ENCODE measurements around the gene ZBTB7B. TPM values are rescaled to one million over a fixed set of nuclear protein-coding genes. Genes with fewer than 3 reads are reported as not detected.

ZBTB7B gene
- total and polyA plus RNA-seq, 2 donors (not counting 1 experiment from before 2014, with no cell fraction given), result 55.7 to 67.3 TPM

GRCh38 chr1:155037851-155038441 is 35.3 kb downstream of the ZBTB7B start:
- ChIA-PET CTCF (interaction anchor here (0.9 to 1.0 kb wide), 3 partner anchors 10 to 478 kb away, joined by 3 to 5 read pairs (median 3); partner anchors contain the start of gene ADAM15), POLR2A (interaction anchor here (0.6 kb wide), 2 partner anchors 46 to 712 kb away, joined by 3 to 5 read pairs; no protein-coding TSS in a partner anchor)
- Histone ChIP-seq H4K20me1 (ENCODE audit: control insufficient read depth, insufficient read depth, low read length, poor library complexity, severe bottlenecking) (no peaks in the 10 kb centered on the region), H3K4me1 (ENCODE audit: control insufficient read depth in 2 of 2, insufficient read depth in 2 of 2, low read length in 2 of 2) (no peaks in the 10 kb centered on the region), H3K9ac (ENCODE audit: low read length) (no peak overlapping the region), H3K4me2 (replicated peaks; ENCODE audit: low read depth, low read length, poor library complexity, severe bottlenecking) (no peak overlapping the region), H3K4me3 (ENCODE audit: control extremely low read depth in 1 of 5, extremely low read depth in 1 of 5, insufficient read depth in 1 of 5, low read depth in 2 of 5, low read length in 4 of 5) (no peak overlapping the region), H3K79me2 (ENCODE audit: control insufficient read depth, insufficient read depth, low read length) (no peaks in the 10 kb centered on the region), H3K36me3 (replicated peaks in 1 of 2; ENCODE audit: control extremely low read depth in 1 of 2, control insufficient read depth in 1 of 2, extremely low read depth in 1 of 2, insufficient read depth in 2 of 2, low read length in 1 of 2) (no peaks in the 10 kb centered on the region), H3K27ac (ENCODE audit: low read length in 2 of 2) (no peak overlapping the region), H3K27me3 (replicated peaks in 1 of 4; ENCODE audit: control extremely low read depth in 1 of 4, control insufficient read depth in 3 of 4, insufficient read depth in 4 of 4, low read length in 3 of 4) (peaks cover 0 to 17% (median 0%) of the 10 kb centered on the region in 4 experiments), H3K9me3 (ENCODE audit: control extremely low read depth in 1 of 3, control insufficient read depth in 2 of 3, insufficient read depth in 1 of 3, low read length in 2 of 3) (no peaks in the 10 kb centered on the region), H2AFZ (ENCODE audit: insufficient read depth, low read depth, low read length, poor library complexity, severe bottlenecking) (no peak overlapping the region)
- 87% methylated on average over 5 of the region's 6 CpGs for WGBS (ENCODE audit: insufficient coverage)
- no peak for ATAC-seq (ENCODE audit: low read depth)
- Mint-ChIP-seq H3K4me1 (no peaks in the 10 kb centered on the region), H3K27me3 (peaks cover 21% of the 10 kb centered on the region), H3K4me3 (no peak overlapping the region), H3K27ac (no peak overlapping the region), H3K9me3 (ENCODE audit: insufficient read depth) (no peaks in the 10 kb centered on the region)
- TF ChIP-seq, protein P1, sequence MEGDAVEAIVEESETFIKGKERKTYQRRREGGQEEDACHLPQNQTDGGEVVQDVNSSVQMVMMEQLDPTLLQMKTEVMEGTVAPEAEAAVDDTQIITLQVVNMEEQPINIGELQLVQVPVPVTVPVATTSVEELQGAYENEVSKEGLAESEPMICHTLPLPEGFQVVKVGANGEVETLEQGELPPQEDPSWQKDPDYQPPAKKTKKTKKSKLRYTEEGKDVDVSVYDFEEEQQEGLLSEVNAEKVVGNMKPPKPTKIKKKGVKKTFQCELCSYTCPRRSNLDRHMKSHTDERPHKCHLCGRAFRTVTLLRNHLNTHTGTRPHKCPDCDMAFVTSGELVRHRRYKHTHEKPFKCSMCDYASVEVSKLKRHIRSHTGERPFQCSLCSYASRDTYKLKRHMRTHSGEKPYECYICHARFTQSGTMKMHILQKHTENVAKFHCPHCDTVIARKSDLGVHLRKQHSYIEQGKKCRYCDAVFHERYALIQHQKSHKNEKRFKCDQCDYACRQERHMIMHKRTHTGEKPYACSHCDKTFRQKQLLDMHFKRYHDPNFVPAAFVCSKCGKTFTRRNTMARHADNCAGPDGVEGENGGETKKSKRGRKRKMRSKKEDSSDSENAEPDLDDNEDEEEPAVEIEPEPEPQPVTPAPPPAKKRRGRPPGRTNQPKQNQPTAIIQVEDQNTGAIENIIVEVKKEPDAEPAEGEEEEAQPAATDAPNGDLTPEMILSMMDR (IDR thresholded peaks at IDR 0.05), result no peak
- no peak for TF ChIP-seq EZH2 (IDR thresholded peaks at IDR 0.05; ENCODE audit: borderline replicate concordance, insufficient read depth, low read depth, low read length, poor library complexity, severe bottlenecking)
- intact Hi-C loops (cut with micrococcal nuclease), result no loop called here
- no peak for DNase-seq

GRCh38 chr1:155038602-155039307 is 36.2 kb downstream of the ZBTB7B start:
- Mint-ChIP-seq H3K4me3 (no peak overlapping the region), H3K27ac (no peak overlapping the region), H3K9me3 (ENCODE audit: insufficient read depth) (no peaks in the 10 kb centered on the region), H3K27me3 (peaks cover 19% of the 10 kb centered on the region), H3K4me1 (no peaks in the 10 kb centered on the region)
- H3K27ac ChIP-seq (ENCODE audit: low read length in 2 of 2), result no peak overlapping the region
- no peaks in the 10 kb centered on the region for H3K79me2 ChIP-seq (ENCODE audit: control insufficient read depth, insufficient read depth, low read length)
- 55% methylated on average over 8 of the region's 8 CpGs for WGBS (ENCODE audit: insufficient coverage)
- no peaks in the 10 kb centered on the region for H3K36me3 ChIP-seq (replicated peaks in 1 of 2; ENCODE audit: control extremely low read depth in 1 of 2, control insufficient read depth in 1 of 2, extremely low read depth in 1 of 2, insufficient read depth in 2 of 2, low read length in 1 of 2)
- H3K4me3 ChIP-seq (ENCODE audit: control extremely low read depth in 1 of 5, extremely low read depth in 1 of 5, insufficient read depth in 1 of 5, low read depth in 2 of 5, low read length in 4 of 5), result no peak overlapping the region
- CTCF ChIA-PET, result interaction anchor here (0.9 to 1.3 kb wide), 6 partner anchors 9 to 479 kb away, joined by 3 to 5 read pairs (median 3); partner anchors contain the start of gene ADAM15
- peaks cover 0 to 17% (median 0%) of the 10 kb centered on the region in 4 experiments for H3K27me3 ChIP-seq (replicated peaks in 1 of 4; ENCODE audit: control extremely low read depth in 1 of 4, control insufficient read depth in 3 of 4, insufficient read depth in 4 of 4, low read length in 3 of 4)
- no peaks in the 10 kb centered on the region for H3K9me3 ChIP-seq (ENCODE audit: control extremely low read depth in 1 of 3, control insufficient read depth in 2 of 3, insufficient read depth in 1 of 3, low read length in 2 of 3)
- no peaks in the 10 kb centered on the region for H3K4me1 ChIP-seq (ENCODE audit: control insufficient read depth in 2 of 2, insufficient read depth in 2 of 2, low read length in 2 of 2)
- no peak overlapping the region for H3K4me2 ChIP-seq (replicated peaks; ENCODE audit: low read depth, low read length, poor library complexity, severe bottlenecking)
- POLR2A ChIA-PET, result interaction anchor here (0.6 kb wide), 2 partner anchors 47 to 713 kb away, joined by 3 to 5 read pairs; no protein-coding TSS in a partner anchor
- no peak for DNase-seq
- ATAC-seq (ENCODE audit: low read depth), result no peak
- intact Hi-C loops (cut with micrococcal nuclease), result no loop called here
- no peak for TF ChIP-seq EZH2 (IDR thresholded peaks at IDR 0.05; ENCODE audit: borderline replicate concordance, insufficient read depth, low read depth, low read length, poor library complexity, severe bottlenecking)
- TF ChIP-seq, protein P1 (IDR thresholded peaks at IDR 0.05), result no peak
- H2AFZ ChIP-seq (ENCODE audit: insufficient read depth, low read depth, low read length, poor library complexity, severe bottlenecking), result no peak overlapping the region
- no peaks in the 10 kb centered on the region for H4K20me1 ChIP-seq (ENCODE audit: control insufficient read depth, insufficient read depth, low read length, poor library complexity, severe bottlenecking)
- H3K9ac ChIP-seq (ENCODE audit: low read length), result no peak overlapping the region
